Spleen (tissue), 11 donors: ENCODE measurements around the gene SLC6A7. TPM values are rescaled to one million over a fixed set of nuclear protein-coding genes. Genes with fewer than 3 reads are reported as not detected.

Source experiments
- DNase-seq: peaks from one replicate; pipeline ENCODE4 v3.0.0-alpha.2; 2020
- H3K27ac ChIP-seq, 8 donors: fragments of 200-600 bp; sonication (generic) in 7 of 8; 1 replicate in 4 of 8; 2 replicates in 4 of 8; pipeline versions ENCODE4 v1.5.0 to v1.8.0; 2016 to 2021; ENCODE audit warnings: inconsistent platforms in 4 of 8, mild to moderate bottlenecking in 4 of 8, moderate library complexity in 1 of 8
- H3K27me3 ChIP-seq, 7 donors: fragments of 200-600 bp; sonication (generic) in 6 of 7; replicated peaks in 1 of 7; 1 replicate in 4 of 7; 2 replicates in 3 of 7; pipeline versions ENCODE4 v1.5.0 to v1.8.0; 2016 to 2021; ENCODE audit warnings: inconsistent platforms in 3 of 7, mild to moderate bottlenecking in 1 of 7
- H3K36me3 ChIP-seq, 6 donors: fragments of 200-600 bp; sonication (generic) in 5 of 6; 1 replicate in 4 of 6; 2 replicates in 2 of 6; pipeline versions ENCODE4 v1.5.0 to v1.8.0; 2016 to 2021; ENCODE audit warnings: inconsistent platforms in 2 of 6
- H3K4me1 ChIP-seq, 6 donors: fragments of 200-600 bp; sonication (generic) in 5 of 6; 1 replicate in 3 of 6; 2 replicates in 3 of 6; pipeline versions ENCODE4 v1.5.0 to v1.8.0; 2016 to 2021; ENCODE audit warnings: inconsistent platforms in 3 of 6
- H3K4me3 ChIP-seq, 8 donors: fragments of 200-600 bp; sonication (generic) in 7 of 8; 1 replicate in 4 of 8; 2 replicates in 4 of 8; pipeline versions ENCODE4 v1.5.0 to v1.8.0; 2016 to 2021; ENCODE audit warnings: inconsistent platforms in 4 of 8, mild to moderate bottlenecking in 4 of 8, moderate library complexity in 2 of 8
- H3K9me3 ChIP-seq, 8 donors: fragments of 200-600 bp; sonication (generic) in 7 of 8; 1 replicate in 4 of 8; 2 replicates in 4 of 8; pipeline versions ENCODE4 v1.5.0 to v1.8.0; 2016 to 2021; ENCODE audit warnings: inconsistent platforms in 4 of 8
- POLR2A ChIP-seq, 3 donors: fragments of 450-650 bp; IDR thresholded peaks; one replicate each; pipeline ENCODE4 v1.5.1; 2017; ENCODE audit warnings: antibody characterized with exemption in 3 of 3, mild to moderate bottlenecking in 1 of 3
- POLR2AphosphoS5 ChIP-seq, 3 donors: sonication (generic); formaldehyde crosslinking; IDR thresholded peaks; one replicate each; pipeline ENCODE4 v1.5.1; 2017; ENCODE audit warnings: antibody characterized with exemption in 3 of 3
- WGBS, 5 donors: extraction: QIAGEN DNeasy Blood & Tissue Kit in 3 of 5; methylation state at CpG; one replicate each; pipeline versions ENCODE4 v1.1.5 to v1.1.7; 2013 to 2018; 5-methylcytosine and 5-hydroxymethylcytosine counted together
- intact Hi-C: fragments of 100-400 bp; cut with DNase I; formaldehyde crosslinking; loops from one replicate; pipeline ENCODE4 v1.15.0; 2023; ENCODE audit warnings: low total_unique reads
- polyA plus RNA-seq, 3 donors: library from polyadenylated mRNA; stranded (reverse); fragments of 200-250 nt; gene quantifications; one replicate each; pipeline ENCODE4 v1.2.1, GENCODE V29; 2013
- total RNA-seq, 7 donors: library from RNA; depleted of rRNA in 3 of 7; stranded (reverse); fragments of >200 nt in 3 of 7; fragmentation: NEBNext Ultra II Directional in 4 of 7; extraction: Animal tissue kit (Norgen Biotek cat#: 25700) in 4 of 7; gene quantifications; one replicate each; pipeline versions ENCODE4 v1.1.0 to v1.2.1, GENCODE V29; 2016 to 2021
- TF ChIP-seq, protein P1 (sequence below), 11 experiments: fragments of 200-600 bp in 7 of 11; fragments of 450-650 bp in 4 of 11; sonication (generic) in 4 of 11; IDR thresholded peaks in 8 of 11; conservative IDR thresholded peaks in 3 of 11; 1 replicate in 7 of 11; 2 replicates in 4 of 11; pipeline versions ENCODE4 v1.4.0 to v1.8.0; 2016 to 2021; ENCODE audit warnings: antibody characterized with exemption in 11 of 11, inconsistent platforms in 4 of 11, mild to moderate bottlenecking in 1 of 11
- donor health status: healthy with polysubstance abuse.
- donor health status: DM: no; HTN: no; CAD: no; lungs with moderate emphysema.
- donor health status: DM: no; HTN: no; CAD: no.
- donor health status: Bipolar disorder and iron deficiency.
- donor health status: healthy.
- donor health status: DM: no; HTN: no; CAD: no.
- donor health status: DM: yes; HTN: yes; CAD: no.

SLC6A7 gene
- total and polyA plus RNA-seq, 10 donors = 0.03 to 0.10 TPM; not detected in 8

GRCh38 chr5:150188146-150188842 is 1.6 kb upstream of the SLC6A7 start:
- TF ChIP-seq POLR2A (IDR thresholded peaks at IDR 0.05) = no peak
- TF ChIP-seq, protein P1, sequence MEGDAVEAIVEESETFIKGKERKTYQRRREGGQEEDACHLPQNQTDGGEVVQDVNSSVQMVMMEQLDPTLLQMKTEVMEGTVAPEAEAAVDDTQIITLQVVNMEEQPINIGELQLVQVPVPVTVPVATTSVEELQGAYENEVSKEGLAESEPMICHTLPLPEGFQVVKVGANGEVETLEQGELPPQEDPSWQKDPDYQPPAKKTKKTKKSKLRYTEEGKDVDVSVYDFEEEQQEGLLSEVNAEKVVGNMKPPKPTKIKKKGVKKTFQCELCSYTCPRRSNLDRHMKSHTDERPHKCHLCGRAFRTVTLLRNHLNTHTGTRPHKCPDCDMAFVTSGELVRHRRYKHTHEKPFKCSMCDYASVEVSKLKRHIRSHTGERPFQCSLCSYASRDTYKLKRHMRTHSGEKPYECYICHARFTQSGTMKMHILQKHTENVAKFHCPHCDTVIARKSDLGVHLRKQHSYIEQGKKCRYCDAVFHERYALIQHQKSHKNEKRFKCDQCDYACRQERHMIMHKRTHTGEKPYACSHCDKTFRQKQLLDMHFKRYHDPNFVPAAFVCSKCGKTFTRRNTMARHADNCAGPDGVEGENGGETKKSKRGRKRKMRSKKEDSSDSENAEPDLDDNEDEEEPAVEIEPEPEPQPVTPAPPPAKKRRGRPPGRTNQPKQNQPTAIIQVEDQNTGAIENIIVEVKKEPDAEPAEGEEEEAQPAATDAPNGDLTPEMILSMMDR (IDR thresholded peaks at IDR 0.05 in 8 of 11, conservative IDR thresholded peaks at IDR 0.05 in 3 of 11) = no peak
- TF ChIP-seq POLR2AphosphoS5 (IDR thresholded peaks at IDR 0.05) = no peak
- Histone ChIP-seq H3K9me3 (no peaks in the 10 kb centered on the region), H3K4me3 (no peak overlapping the region), H3K27me3 (peaks cover 0 to 58% (median 23%) of the 10 kb centered on the region in 7 donors), H3K36me3 (no peaks in the 10 kb centered on the region), H3K27ac (no peak overlapping the region), H3K4me1 (peaks cover 0 to 16% (median 3%) of the 10 kb centered on the region in 6 donors)
- DNase-seq = no peak
- WGBS, 5 donors = 46 to 61% (median 50%) methylated on average over 3 of the region's 3 CpGs
- intact Hi-C loops = no loop called here

GRCh38 chr5:150189326-150189725 is 536 bp upstream of the SLC6A7 start:
- Histone ChIP-seq H3K4me3 (no peak overlapping the region), H3K4me1 (peaks cover 0 to 16% (median 3%) of the 10 kb centered on the region in 6 donors), H3K36me3 (no peaks in the 10 kb centered on the region), H3K27me3 (peaks cover 0 to 58% (median 23%) of the 10 kb centered on the region in 7 donors), H3K27ac (no peak overlapping the region), H3K9me3 (no peaks in the 10 kb centered on the region)
- intact Hi-C loops = no loop called here
- TF ChIP-seq POLR2AphosphoS5 (IDR thresholded peaks at IDR 0.05) = no peak
- TF ChIP-seq, protein P1 (IDR thresholded peaks at IDR 0.05 in 8 of 11, conservative IDR thresholded peaks at IDR 0.05 in 3 of 11) = no peak
- WGBS, 5 donors = 50 to 69% (median 62%) methylated on average over 3 of the region's 3 CpGs
- DNase-seq = no peak

GRCh38 chr5:150190503-150190979 is 679 bp downstream of the SLC6A7 start:
- H3K9me3 ChIP-seq = no peaks in the 10 kb centered on the region
- intact Hi-C loops = no loop called here
- peaks cover 0 to 16% (median 3%) of the 10 kb centered on the region in 6 donors for H3K4me1 ChIP-seq
- peaks cover 0 to 58% (median 23%) of the 10 kb centered on the region in 7 donors for H3K27me3 ChIP-seq
- H3K4me3 ChIP-seq = no peak overlapping the region
- no peak for DNase-seq
- no peak for TF ChIP-seq POLR2A (IDR thresholded peaks at IDR 0.05)
- TF ChIP-seq POLR2AphosphoS5 (IDR thresholded peaks at IDR 0.05) = no peak
- TF ChIP-seq, protein P1 (IDR thresholded peaks at IDR 0.05 in 8 of 11, conservative IDR thresholded peaks at IDR 0.05 in 3 of 11) = no peak
- WGBS, 5 donors = 44 to 58% (median 52%) methylated on average over 3 to 16 of the region's 16 CpGs
- H3K36me3 ChIP-seq = no peaks in the 10 kb centered on the region
- H3K27ac ChIP-seq = no peak overlapping the region

GRCh38 chr5:150190987-150191386 is 1.1 kb downstream of the SLC6A7 start:
- TF ChIP-seq POLR2AphosphoS5 (IDR thresholded peaks at IDR 0.05) (no peak), POLR2A (IDR thresholded peaks at IDR 0.05) (no peak)
- TF ChIP-seq, protein P1 (IDR thresholded peaks at IDR 0.05 in 8 of 11, conservative IDR thresholded peaks at IDR 0.05 in 3 of 11) = no peak

More at GRCh38 chr5:150190987-150191386, 1.1 kb downstream of the SLC6A7 start:
- WGBS, 5 donors = 26 to 61% (median 47%) methylated on average over 2 of the region's 2 CpGs
- Histone ChIP-seq H3K27ac (no peak overlapping the region), H3K4me3 (no peak overlapping the region), H3K9me3 (no peaks in the 10 kb centered on the region), H3K4me1 (peaks cover 0 to 11% (median 3%) of the 10 kb centered on the region in 6 donors), H3K27me3 (peaks cover 0 to 63% (median 23%) of the 10 kb centered on the region in 7 donors), H3K36me3 (no peaks in the 10 kb centered on the region)
- DNase-seq = no peak
- intact Hi-C loops = no loop called here
